ENCODE measurements around the gene METTL16. TPM values are rescaled to one million over a fixed set of nuclear protein-coding genes. Genes with fewer than 3 reads are reported as not detected.

The METTL16 gene
- 31.3 to 38.6 TPM (median 35.9 TPM) in 5 replicates for total RNA-seq (2022; extraction: Qiagen RNA extraction; ENCODE audit: low read depth)

GRCh38 chr17:2511462-2512369 lies at the start of gene METTL16:
METTL16 (minus strand) TSS chr17:2511888; CDS start chr17:2502331, 9,557 bp downstream.

DNA sequence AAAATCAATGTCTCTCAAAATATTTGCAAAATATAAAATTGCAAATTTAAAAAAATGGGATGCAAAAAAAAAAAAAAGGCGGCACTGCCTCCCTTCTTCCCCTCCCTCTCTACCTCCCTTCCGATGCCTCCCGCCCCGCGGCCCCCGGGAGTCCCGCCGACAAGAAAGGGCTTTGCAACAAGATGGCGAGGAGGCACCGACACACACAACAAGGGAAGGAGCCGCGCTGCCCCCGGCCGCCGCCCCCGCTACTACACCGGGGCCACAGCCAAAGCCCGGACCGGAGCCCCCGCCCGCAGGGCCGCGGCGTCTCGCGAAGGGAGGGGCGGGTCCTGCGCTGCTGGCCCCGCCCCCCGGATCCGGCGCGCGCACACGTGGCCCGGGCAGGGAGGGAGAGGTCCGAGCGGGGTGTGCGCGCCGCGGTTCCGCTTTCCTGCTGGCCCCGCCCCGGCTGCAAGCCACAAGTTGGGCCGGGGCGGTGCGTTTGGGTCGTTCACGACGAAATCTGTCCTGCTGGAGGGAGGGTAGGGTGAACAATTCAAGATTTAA lies 110.7 kb downstream of the METTL16 start, which contains the start of gene MNT:
Gene MNT (minus strand): TSS at position 184 of the 549 bp plus-strand sequence. CDS start 348 bp downstream, outside the sequence.

Other genes with a start within 250 kb of the METTL16 start
- 22.6 to 27.7 TPM (median 25.3 TPM) in 5 replicates for gene SMG6, start 208.1 kb downstream of the METTL16 start, total RNA-seq (2022; extraction: Qiagen RNA extraction; ENCODE audit: low read depth)
- 4.3 to 11.9 TPM (median 7.9 TPM) in 5 replicates for gene SRR, start 207.9 kb downstream of the METTL16 start, total RNA-seq (2022; extraction: Qiagen RNA extraction; ENCODE audit: low read depth)
- 59.3 to 83.6 TPM (median 61.1 TPM) in 5 replicates for gene TSR1, start 175.4 kb downstream of the METTL16 start, total RNA-seq (2022; extraction: Qiagen RNA extraction; ENCODE audit: low read depth)
- gene SGSM2, start 174.4 kb downstream of the METTL16 start, total RNA-seq (2022; extraction: Qiagen RNA extraction; ENCODE audit: low read depth) = 35.8 to 46.4 TPM (median 38.2 TPM) in 5 replicates
- gene MNT, start 110.8 kb downstream of the METTL16 start, total RNA-seq (2022; extraction: Qiagen RNA extraction; ENCODE audit: low read depth) = 12.5 to 19.4 TPM (median 16.8 TPM) in 5 replicates
- gene PAFAH1B1, start 81.8 kb upstream of the METTL16 start, total RNA-seq (2022; extraction: Qiagen RNA extraction; ENCODE audit: low read depth) = 172 to 202 TPM (median 182 TPM) in 5 replicates
- gene CLUH, start 199.9 kb upstream of the METTL16 start, total RNA-seq (2022; extraction: Qiagen RNA extraction; ENCODE audit: low read depth) = 93.9 to 123 TPM (median 111 TPM) in 5 replicates
- 0.13 to 0.21 TPM (median 0.15 TPM) in 5 replicates for gene CCDC92B, start 237.8 kb upstream of the METTL16 start, total RNA-seq (2022; extraction: Qiagen RNA extraction; ENCODE audit: low read depth)